PC-3 (cell line): ENCODE data around the gene NATD1.

Experiments
- EZH2phosphoT487 ChIP-seq: fragments of 300-600 bp; sonication (generic); IDR thresholded peaks from 2 replicates; pipeline ENCODE4 v1.6.1; 2018; ENCODE audit warnings: mild to moderate bottlenecking, antibody characterized with exemption, low read length, borderline replicate concordance
- TF ChIP-seq, protein P1 (sequence below): fragments of 300-600 bp; sonication (generic); conservative IDR thresholded peaks from 2 replicates; pipeline ENCODE4 v1.5.1; 2017; ENCODE audit warnings: antibody characterized with exemption, low read depth, mild to moderate bottlenecking, low read length

DNA sequence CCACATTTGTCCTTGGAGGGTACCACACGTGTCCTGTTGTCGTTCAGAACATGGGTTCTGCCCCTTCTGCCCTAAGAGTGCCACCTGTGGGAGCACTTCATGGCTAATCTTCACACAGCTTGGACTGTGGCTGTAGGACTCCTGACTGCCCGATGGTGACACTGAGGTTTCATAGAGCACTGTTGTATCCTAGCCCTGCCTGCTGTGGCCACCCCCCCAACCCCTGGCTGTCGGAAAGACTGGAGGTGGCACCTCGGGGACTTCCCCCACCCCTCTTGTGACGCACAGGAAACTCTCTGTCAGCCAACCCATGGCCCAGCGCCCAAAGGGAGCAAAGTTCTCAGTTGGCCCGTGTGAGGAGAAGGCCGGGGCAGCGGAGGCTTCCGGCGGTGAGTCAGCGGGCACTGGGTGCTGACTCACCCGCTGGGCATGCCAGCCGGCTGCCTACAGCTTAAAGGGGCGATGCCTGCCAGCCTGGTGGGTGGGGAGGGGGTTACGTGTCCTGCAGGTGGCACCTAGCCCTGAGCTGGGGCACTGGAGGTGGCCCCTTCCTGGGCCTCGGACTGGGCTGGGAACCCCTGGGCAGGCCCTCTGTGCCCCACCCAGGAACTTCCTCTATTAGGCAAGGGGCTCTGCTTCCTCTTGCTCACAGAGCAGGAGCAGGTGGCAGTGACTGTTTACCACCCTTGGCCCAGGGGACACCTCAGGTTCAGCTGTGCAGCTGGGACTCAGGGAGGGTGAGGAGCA lies 34.7 kb upstream of the NATD1 start:
- TF ChIP-seq, protein P1, sequence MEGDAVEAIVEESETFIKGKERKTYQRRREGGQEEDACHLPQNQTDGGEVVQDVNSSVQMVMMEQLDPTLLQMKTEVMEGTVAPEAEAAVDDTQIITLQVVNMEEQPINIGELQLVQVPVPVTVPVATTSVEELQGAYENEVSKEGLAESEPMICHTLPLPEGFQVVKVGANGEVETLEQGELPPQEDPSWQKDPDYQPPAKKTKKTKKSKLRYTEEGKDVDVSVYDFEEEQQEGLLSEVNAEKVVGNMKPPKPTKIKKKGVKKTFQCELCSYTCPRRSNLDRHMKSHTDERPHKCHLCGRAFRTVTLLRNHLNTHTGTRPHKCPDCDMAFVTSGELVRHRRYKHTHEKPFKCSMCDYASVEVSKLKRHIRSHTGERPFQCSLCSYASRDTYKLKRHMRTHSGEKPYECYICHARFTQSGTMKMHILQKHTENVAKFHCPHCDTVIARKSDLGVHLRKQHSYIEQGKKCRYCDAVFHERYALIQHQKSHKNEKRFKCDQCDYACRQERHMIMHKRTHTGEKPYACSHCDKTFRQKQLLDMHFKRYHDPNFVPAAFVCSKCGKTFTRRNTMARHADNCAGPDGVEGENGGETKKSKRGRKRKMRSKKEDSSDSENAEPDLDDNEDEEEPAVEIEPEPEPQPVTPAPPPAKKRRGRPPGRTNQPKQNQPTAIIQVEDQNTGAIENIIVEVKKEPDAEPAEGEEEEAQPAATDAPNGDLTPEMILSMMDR: no peak
- no peak for TF ChIP-seq EZH2phosphoT487
